HUDEP-2 (cell line): Measurements from ENCODE around the gene THADA.
"Not testable (repeated sequence)": the region's sequence is repeated elsewhere in the genome, so short reads cannot be mapped to it uniquely, and the experiment has no call there.

Experiments used
- DNase-seq, 76 experiments: peaks; one replicate each; lab custom pipeline; 2025; ENCODE audit not compliant: unreplicated experiment in 76 of 76; lab: John Stamatoyannopoulos, UW

THADA gene

DNA sequence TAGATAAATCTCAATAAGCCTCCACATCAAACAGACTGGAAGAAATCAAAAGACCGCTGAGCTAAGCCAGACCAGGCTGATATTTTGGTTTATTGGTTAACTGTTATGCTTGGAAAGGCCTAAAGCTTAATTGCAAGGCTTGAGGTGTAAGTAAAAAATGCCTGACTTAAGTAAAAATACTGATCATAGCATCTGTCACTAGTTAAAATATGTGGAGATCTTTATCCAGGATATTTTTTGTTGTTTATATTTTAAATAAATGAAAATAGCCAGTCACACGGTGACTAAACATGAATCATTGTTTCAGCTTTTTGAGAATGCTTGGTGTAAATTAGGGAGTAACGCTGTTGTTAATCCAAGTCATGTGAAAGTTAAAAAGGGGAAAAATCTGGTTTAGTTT, 127.9 kb downstream of the THADA start:
- DNase-seq, result no peak

DNA sequence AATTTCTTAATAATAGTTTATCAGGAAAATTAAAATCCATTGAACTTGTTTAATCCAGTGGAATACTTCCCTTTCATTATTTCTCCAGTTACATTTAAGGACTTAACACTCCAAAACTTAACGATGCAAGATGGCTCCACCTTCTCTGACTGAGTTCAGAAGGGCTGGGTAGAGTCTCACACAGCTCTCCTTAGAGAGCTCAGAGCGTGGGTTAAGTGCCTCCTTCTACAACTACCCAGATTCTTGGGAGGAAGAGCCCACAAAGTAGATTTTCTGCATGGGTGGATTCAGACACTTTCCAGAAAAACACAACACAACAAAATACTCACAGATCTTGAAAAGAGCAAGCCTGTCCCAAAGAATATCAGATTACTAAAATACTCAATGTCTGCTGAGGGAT, 130.6 kb downstream of the THADA start:
- DNase-seq, result no peak

DNA sequence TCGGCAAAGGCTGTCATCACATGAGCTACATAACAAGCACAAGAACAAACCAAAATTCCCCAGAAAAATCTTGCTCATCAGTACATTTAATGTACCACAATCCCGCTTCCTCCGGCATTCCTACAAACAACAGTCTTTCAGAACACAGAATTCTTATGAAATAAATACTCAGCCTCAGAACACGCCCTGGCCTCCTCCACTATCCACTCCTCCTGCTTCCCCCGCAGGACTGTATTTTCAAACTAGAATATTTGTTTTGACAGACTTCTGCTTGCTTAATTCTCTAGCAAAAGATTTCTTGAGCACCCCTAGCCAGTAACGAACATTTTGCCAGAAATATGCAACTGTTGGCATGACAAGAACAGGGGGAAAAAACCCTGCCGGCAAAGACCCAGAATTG, 131.2 kb downstream of the THADA start:
- DNase-seq, result no peak

DNA sequence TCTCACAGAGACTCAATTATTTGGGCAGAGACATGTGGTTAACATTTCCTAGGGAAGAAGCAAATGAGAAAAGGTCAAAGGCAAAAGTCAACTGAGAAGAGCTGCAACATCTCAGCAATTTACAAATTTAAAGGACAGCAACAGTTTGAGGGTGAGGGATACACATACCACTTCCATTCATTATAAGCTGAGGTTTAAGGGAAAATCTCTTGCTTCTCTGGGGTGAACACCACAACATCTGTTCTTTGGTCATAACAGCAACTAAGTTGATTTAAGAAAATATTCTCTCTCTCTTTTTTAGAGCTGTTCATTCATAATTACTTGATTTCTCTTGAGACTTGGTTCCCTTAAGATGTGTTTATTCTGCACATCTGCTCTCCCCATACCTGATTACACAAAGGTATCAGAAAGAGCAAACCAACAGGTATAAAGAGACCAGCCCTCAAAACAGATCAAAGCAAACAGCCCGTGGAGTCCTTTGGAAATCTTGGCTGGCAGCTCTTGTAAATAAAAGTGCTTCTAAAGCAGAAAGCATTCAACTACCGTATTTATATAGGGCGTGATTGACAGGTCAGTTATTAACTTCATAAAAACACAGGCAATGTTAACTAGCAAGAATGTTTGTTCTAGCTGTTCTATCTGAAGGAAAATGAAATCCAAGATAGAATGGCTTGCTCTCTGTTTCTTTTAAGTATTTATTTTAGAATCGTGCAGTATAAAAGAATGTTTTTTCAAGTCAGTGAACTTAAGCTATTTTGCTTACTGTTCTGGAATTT, 132.8 kb downstream of the THADA start:
- DNase-seq, result no peak

DNA sequence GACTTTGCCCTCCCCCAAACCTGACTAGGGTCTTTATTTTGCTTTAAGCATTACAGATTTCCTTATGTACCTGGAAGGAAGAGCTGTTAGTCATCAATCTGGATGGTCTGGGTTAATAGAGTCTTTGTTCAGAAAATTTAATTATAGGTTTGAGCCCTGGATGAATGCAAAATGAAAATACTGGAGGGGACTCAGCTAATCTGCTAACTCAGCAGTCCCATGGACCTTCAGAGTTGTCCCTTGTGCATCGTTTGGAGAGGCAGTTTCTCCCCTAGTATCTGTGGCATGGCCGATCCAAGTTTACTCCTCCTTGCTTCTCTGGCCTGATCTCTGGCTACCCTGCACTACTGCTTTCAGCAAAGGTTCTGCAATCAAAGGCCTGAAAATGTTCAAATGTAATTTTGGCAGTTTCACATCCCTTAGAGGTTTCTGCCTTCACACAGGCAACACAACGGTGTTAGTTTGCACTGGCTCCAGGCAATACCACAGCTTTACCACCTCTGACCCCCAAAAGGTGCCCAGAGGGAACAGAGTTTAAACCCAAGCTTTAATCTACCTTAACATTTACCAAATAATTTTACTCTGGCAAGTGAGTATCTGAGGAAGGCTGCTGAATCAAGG, 134.3 kb downstream of the THADA start:
- DNase-seq, result no peak

DNA sequence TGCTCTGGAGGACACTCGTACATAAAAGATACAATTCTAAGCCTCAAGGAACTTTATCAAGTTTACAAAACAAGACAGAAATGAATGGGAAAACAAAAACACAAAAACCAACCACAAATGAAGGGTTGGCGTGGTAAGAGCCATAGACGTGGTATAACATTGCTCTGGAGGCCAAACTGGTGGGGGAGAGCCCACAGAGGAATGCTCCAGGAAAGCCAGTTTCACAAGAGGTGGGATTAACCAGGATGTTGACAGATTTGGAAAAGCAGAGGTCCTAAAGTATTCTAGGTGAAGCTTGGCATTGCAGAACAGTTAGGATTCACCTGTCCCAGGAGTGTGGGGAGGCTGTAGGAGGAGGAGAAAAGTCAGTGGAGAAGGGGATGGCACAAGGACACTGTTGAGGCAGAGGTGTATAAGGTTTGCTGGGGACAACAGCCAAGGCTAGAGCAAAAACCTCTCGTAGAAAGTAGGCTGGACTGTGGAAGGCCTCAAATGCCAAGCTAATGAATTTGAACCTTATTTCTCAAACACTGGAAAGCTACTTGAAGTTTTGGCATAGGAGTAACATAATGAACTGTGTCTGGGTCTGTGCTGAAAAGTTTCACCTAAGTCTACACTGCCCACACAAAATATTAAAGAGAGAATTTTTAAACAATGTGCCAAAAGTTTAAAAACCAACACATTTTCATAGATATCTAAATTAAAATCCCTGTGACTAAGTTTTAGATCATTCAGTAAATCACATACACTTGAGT, 135.1 kb downstream of the THADA start:
- DNase-seq, result no peak

DNA sequence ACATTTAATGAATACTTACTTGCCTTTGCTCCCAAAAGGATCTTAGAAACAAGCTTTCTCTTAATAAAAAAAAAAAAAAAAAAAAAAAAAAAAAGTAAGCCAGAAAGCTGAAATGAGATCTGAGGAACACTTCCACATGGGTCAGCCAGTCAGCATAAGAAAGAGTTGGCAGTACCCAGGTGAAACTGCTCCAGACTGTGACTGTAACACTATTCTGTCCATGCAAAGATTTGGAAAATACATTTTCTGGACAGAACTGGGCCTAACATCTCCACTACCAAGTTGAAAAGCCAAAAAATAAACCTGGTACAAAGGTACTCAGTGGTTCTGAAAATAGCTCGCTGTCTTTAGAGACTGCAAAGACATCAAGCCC, 135.7 kb downstream of the THADA start:
- no peak for DNase-seq

DNA sequence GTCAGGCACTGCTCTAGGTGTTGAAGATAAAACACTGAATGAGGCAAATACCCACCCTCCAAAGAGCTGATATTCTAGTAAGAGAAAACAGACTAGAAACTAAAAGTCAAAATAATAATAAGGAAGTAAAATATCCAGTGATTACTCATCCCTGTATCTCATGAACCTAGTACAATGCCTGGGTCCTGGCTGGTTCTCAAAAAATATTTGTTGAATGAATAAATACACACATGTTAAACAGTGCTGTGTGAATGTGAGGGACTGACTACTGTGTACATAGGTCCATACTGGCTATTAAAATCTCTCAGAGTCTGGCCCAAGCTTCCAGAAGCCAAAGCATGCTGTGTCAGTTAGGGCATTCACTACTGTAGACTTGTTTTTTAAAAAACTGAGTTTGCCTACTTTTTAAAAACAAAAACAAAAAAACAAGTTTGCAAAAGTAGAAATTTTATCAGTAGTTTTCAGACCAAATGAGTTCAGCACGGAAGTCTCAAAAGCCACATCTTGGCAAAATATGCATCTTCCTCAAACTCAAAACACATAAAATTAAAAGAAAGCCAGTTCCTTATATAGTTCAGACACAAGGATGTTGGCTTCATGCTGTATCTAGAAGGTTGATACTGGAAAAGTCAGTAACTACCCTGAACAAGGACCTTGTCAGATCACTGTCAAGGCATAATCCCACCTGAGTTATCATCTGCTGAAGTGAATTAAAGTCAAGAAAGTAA, 136.2 kb downstream of the THADA start:
- no peak for DNase-seq

DNA sequence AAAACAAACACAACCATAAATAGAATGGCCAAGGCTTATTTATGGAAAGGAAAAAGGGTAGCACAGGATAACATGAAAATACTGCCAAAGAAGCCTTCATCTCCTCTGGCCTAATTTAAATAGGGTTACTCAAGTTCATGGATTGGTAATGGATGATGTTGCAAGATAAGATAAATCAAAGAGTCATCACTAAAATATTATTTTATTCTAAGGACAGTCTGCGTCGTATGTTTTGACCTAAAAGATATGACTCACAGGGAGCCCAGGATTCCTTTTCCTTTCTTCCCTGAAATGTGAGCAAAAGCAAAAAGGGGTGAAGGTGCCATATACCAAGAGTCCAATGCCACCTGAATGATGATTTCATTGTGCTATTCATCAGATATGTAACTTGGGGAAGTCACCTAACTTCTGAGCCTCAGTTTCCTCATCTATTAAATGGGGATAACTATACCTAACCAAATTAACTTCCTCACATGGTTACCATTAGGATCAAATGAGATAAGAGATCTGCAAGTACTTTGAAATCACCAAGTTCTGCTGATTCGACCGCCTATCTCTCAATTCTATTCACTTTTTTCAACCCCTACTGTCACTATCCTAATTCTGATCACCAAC, 137.7 kb downstream of the THADA start:
- no peak for DNase-seq

DNA sequence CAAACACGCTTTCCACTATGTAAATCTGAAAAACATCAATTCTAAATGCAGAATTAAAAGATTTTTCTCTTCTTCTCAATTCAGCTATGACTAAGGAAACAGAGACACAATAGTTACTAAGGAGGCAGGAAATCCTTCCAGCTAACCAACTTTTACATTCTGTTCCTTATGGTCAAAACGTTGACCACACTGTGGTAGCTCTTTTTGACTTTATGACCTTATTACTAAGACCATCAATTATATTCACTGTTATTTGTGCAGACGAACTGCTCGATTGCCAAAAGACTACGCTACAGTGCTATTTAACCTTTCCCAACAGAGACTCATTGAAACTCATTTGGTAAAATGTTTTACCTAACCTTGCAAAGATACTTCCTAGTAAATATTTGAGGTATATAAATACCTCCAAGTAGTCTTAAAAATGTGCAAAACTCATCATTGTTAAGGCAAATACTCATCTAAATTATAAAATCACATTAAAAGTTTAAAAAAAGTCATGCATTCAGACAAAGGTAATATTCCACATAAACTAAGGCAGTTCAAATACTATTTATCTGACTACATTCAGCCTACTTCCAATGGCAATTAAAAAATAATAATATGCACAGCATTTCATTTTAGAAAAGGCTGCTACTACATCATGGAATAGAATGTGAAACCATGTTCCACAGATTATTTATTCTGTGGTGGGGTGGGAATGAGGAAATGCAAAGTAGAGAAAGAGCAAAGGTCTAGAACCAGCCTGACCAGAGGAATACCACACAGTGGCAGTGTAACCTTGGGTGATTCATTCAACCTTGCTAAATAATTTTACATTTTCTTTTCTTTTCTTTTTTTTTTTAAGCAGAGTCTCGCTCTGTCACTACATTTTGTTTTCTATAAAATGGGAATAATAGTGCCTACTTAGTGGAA, 139.9 kb downstream of the THADA start:
- DNase-seq, result no peak

DNA sequence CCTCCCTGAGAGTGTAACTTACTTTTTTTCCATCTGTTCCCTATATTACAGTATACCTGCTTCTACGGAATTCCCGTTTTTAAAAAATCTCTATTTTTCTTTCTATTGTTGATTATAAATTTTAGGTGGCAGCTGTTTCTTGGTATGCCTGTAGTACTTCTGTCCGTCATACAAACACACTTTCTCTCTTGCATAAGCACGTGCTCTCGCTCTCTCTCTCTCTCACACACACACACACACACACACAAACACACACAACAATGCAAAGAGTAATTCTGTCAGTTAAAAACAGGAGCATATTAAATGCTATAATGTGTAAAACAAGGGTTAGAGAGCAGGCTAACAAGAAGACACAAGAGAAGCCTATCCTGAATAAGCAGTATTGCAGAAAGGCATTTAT, 140.5 kb downstream of the THADA start:
- DNase-seq, result no peak

DNA sequence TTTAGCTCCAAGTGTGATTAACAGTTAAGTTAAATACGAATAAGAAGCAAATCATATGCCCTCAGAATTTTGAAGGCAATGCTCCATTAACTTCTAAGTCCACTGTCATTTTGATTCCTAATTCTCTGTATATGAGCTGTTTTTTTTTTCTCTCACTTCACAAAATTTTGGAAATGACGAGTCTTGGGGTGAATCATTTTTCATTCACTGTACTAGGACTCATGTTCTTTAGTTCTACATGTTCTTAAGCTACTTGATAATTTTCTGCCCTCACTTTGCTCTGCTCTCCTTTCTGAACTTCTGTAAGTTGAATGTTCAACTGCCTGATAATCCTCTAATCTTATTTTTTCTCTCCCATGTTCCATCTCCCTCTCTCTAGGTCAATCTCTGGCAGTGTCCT, 141.0 kb downstream of the THADA start:
- DNase-seq, result no peak

DNA sequence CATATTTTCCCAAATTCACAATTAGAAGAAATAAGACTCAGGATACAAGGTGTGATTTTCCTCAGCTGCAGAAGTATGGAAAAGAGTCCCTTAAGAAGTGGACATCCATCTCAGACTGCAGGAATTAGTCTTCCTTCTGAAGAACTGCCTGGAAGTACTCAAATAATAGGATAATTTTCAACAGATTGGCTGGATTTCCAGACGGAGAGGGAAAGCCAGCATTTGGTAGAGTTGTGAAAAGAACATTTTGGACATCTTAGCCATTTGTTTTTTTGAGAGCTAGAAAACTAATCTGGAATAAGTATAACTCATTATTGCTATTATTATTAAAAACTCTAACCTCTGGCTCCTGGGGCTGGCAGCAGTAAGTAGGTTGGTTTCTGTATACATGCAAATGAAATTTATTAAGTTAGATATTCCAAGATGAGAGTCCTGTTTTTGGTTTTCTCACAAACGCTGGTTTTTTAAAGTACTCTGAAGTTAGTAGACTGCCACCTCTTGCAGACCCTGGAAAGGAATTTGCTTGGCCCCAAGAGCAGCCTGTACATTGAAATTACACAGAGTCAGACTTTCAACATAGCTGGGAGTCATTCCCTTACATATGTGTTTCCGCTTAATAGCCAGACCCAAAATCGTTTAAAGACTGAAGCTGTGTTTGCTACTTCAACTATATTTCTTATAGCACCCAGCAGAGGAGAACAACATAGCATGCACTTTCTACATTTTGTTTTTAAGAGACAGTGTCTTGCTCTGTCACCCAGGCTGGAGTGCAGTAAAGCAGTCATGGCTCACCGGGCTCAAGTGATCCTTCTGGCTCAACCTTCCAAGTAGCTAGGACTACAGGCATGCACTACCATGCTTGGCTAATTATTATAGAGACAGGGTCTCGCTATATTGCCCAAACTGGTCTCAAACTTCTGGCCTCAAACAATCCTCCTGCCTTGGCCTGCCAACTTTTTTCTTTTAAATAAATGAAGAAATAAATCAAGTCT, 142.4 kb downstream of the THADA start:
- no peak for DNase-seq

DNA sequence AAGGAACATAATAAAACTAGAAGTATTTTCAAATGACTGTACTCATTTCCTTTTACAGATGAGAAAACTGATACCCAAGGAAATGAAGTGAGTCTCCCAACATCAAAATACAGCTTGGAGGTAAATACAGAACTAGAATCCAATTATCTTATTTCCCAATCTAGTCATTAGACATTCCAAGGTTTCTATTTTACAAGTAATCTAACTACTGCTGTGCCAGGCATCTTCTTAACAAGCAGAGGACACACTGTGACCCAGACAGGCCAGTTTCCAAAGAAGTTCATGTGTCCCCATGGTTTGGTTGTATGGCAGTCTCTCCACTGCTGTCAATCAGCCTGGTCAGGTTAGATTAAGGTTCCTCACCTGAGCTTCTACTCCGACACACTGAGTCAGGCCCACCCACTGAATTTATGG, 143.5 kb downstream of the THADA start:
- no peak for DNase-seq

DNA sequence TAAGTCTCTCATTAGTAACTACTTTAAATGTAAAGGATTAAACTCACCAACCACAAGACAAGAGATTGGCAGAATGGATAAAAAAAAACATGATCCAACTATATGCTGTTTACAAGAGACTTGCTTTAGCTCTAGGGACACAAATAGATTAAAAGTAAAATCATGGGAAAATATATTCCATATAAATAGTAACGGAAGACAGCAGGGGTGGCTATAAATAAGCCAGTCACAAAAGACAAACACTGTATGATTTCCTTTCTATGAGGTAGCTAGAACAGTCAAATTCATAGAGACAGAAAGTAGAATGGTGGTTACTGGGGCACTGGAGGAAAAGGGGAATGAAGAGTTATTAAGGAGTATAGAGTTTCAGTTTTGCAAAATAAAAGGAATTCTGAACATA, 145.2 kb downstream of the THADA start:
- no peak for DNase-seq

DNA sequence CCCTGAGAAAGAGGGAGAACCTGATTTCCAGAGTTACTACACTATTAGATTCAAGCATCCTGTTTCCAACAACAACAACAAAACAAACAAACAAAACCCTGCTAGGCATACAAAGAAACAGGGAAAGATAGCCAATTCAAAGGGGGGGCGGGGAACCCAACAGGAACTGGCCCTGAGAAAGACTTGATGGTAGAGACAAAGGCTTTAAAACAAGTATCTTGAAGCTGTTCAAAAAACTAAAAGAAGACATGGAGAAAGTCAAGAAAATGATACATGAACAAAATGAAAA, 147.1 kb downstream of the THADA start:
- no peak for DNase-seq

DNA sequence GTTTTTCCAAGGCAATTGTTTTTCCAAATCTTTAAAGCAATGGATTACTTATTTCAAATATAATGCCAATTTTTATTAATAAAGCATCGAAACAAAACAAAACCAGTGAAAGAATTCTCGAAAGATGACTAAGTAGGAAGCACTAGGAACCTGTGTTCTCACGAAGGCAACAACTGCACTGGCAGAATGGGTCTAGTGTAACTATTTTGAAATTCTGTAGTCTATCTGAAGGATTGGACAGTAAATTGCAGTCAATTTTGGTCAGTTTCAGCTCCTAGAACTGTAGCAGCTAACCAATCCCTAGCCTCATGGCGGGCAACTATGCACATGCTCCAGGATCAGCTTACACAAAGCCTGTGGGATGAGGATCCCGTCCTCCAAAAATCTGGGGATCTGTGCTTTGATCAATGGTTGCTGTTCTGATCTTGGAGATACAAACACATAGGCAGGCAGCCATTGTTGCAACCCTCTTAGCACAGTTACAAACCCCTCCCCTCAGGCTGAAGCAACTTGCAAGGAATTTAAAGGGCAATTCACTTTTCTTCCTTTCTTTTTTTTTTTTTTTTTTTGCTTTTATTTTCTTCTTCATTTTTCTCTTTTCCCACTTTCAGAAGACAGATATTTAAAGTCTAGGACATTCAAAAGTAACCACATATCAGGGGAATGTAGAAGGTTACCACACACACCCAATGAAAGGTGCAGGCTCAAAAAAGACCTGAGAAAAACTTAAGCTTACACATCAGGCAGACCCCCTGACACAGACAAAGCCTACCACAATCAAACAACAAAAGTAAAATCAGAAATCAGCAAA, 147.6 kb downstream of the THADA start:
- no peak for DNase-seq

DNA sequence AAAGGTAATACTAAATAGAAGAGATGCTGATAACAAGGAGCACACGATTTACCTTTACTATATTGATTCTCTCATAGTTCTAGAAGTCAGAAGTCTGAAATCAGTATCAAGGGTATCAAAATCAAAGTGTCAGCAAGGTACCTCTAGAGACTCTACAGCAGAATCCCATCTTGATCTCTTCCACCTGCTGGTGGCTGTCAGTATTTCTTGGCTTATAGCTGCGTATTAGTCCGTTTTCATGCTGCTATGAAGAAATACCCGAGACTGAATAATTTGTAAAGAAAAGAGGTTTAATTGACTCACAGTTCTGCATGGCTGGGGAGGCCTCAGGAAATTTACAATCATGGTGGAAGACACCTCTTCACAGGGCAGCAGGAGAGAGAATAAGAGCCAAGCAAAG, 149.1 kb downstream of the THADA start:
- not testable (repeated sequence) for DNase-seq
